Measurements from ENCODE around the gene RBBP8NL. TPM values are rescaled to one million over a fixed set of nuclear protein-coding genes. Genes with fewer than 3 reads are reported as not detected.

Gene RBBP8NL
- total and polyA plus RNA-seq, 9 of the 15 experiments (the other 6 are each of a cell fraction or from before 2014, with no cell fraction given): not detected

DNA sequence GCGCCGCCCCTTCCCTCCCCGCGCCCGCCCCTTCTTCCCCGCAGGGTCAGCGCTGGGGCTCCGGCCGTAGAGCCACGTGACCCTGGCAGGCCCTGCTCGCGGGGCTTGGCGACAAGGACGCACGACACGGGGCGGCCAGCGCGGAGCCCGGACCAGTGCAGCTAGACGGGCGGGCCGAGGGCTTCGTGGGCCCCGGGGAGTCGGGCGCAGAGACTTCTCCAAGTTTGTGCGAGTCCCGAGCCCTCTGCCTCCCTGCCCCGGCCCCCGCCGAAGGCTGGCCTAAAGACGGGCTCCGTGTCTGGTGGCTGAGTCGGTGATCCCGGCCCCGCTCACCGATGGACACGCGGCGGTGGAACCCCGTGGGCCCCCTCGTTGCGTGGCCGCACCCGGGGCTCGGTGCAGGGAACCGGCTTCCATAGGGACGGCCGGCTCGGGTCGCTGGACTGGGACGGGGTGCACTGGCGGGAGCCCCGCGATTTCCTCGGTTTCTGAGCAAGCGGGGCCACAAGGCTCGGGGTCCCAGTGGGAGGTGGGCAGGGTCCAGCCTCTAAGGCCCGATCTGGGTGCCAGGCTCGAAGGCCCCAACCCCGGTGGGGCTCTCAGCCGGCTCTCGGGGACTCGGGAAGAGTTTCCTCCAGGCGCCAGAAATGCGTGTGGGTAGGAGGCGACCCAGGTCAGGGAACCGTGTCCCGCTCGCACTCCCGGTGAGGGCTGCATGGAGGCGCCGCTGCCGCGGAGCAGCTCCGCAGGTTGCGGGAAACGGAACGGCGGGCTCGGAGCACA is 48.9 kb upstream of the RBBP8NL start (continued):
- TF ChIP-seq POLR2G (IDR thresholded peaks at IDR 0.05; ENCODE audit: low read depth, low read length): peak; percentile 76
- TF ChIP-seq CBFA2T2 (conservative IDR thresholded peaks at IDR 0.05): 0 out of 2 replicates have a peak, but pooled peaks have one; percentile 16
- TF ChIP-seq, protein P1, sequence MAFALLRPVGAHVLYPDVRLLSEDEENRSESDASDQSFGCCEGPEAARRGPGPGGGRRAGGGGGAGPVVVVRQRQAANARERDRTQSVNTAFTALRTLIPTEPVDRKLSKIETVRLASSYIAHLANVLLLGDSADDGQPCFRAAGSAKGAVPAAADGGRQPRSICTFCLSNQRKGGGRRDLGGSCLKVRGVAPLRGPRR (CRISPR knock-in tag; IDR thresholded peaks at IDR 0.05): no peak
- TF ChIP-seq YBX1 (IDR thresholded peaks at IDR 0.05): no peak
- TF ChIP-seq ZNF217 (CRISPR knock-in tag; IDR thresholded peaks at IDR 0.05): 0 out of 2 replicates have a peak, but pooled peaks have one; percentile 52
- TF ChIP-seq, protein P2, sequence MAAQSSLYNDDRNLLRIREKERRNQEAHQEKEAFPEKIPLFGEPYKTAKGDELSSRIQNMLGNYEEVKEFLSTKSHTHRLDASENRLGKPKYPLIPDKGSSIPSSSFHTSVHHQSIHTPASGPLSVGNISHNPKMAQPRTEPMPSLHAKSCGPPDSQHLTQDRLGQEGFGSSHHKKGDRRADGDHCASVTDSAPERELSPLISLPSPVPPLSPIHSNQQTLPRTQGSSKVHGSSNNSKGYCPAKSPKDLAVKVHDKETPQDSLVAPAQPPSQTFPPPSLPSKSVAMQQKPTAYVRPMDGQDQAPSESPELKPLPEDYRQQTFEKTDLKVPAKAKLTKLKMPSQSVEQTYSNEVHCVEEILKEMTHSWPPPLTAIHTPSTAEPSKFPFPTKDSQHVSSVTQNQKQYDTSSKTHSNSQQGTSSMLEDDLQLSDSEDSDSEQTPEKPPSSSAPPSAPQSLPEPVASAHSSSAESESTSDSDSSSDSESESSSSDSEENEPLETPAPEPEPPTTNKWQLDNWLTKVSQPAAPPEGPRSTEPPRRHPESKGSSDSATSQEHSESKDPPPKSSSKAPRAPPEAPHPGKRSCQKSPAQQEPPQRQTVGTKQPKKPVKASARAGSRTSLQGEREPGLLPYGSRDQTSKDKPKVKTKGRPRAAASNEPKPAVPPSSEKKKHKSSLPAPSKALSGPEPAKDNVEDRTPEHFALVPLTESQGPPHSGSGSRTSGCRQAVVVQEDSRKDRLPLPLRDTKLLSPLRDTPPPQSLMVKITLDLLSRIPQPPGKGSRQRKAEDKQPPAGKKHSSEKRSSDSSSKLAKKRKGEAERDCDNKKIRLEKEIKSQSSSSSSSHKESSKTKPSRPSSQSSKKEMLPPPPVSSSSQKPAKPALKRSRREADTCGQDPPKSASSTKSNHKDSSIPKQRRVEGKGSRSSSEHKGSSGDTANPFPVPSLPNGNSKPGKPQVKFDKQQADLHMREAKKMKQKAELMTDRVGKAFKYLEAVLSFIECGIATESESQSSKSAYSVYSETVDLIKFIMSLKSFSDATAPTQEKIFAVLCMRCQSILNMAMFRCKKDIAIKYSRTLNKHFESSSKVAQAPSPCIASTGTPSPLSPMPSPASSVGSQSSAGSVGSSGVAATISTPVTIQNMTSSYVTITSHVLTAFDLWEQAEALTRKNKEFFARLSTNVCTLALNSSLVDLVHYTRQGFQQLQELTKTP (IDR thresholded peaks at IDR 0.05; ENCODE audit: low read depth in 1 of 2, partially characterized antibody in 2 of 2): no peak
- no peak for TF ChIP-seq ZNF174 (CRISPR knock-in tag; IDR thresholded peaks at IDR 0.05)
- no peak for TF ChIP-seq EHMT2 (IDR thresholded peaks at IDR 0.05)
- TF ChIP-seq ZNF764 (CRISPR knock-in tag; IDR thresholded peaks at IDR 0.05; ENCODE audit: low read depth): no peak
- TF ChIP-seq NR2C2 (CRISPR knock-in tag; IDR thresholded peaks at IDR 0.05): no peak
- no peak for TF ChIP-seq NR2C2 (tag; IDR thresholded peaks at IDR 0.05)
- TF ChIP-seq TAF15 (IDR thresholded peaks at IDR 0.05; ENCODE audit: low read depth, low read length): no peak
- no peak for TF ChIP-seq SMAD1 (IDR thresholded peaks at IDR 0.05; ENCODE audit: low read depth, low read length, partially characterized antibody)
- no peak for TF ChIP-seq MECOM (CRISPR knock-in tag; IDR thresholded peaks at IDR 0.05)
- TF ChIP-seq RBM15 (IDR thresholded peaks at IDR 0.05; ENCODE audit: insufficient read depth, low read length): no peak
- TF ChIP-seq CHD1 (IDR thresholded peaks at IDR 0.05; ENCODE audit: low read length): no peak
- no peak for TF ChIP-seq HOXB6 (CRISPR knock-in tag; IDR thresholded peaks at IDR 0.05; ENCODE audit: borderline replicate concordance)
- TF ChIP-seq, protein P3, sequence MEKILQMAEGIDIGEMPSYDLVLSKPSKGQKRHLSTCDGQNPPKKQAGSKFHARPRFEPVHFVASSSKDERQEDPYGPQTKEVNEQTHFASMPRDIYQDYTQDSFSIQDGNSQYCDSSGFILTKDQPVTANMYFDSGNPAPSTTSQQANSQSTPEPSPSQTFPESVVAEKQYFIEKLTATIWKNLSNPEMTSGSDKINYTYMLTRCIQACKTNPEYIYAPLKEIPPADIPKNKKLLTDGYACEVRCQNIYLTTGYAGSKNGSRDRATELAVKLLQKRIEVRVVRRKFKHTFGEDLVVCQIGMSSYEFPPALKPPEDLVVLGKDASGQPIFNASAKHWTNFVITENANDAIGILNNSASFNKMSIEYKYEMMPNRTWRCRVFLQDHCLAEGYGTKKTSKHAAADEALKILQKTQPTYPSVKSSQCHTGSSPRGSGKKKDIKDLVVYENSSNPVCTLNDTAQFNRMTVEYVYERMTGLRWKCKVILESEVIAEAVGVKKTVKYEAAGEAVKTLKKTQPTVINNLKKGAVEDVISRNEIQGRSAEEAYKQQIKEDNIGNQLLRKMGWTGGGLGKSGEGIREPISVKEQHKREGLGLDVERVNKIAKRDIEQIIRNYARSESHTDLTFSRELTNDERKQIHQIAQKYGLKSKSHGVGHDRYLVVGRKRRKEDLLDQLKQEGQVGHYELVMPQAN (IDR thresholded peaks at IDR 0.05; ENCODE audit: borderline replicate concordance): no peak
- peak in 1 of 2 experiments; percentile 19; a peak in 1 of 3 replicates for TF ChIP-seq CBX3 (IDR thresholded peaks at IDR 0.05; ENCODE audit: borderline replicate concordance in 1 of 2, low read length in 2 of 2)
- TF ChIP-seq SLC30A9 (CRISPR knock-in tag; IDR thresholded peaks at IDR 0.05): no peak

Data from K562 (cell line).